Choroid plexus epithelial cell (primary cell): Measurements from ENCODE around the gene TAF12.
A peak's percentile ranks its signal among the peaks of the same experiment; 100 is the strongest.
"Not testable (repeated sequence)": the region's sequence is repeated elsewhere in the genome, so short reads cannot be mapped to it uniquely, and the experiment has no call there.

ENCODE experiments used
- DNase-seq: peaks from one replicate; pipeline ENCODE4 v3.0.0-alpha.2; 2010; ENCODE audit warnings: low read depth
- H3K4me3 ChIP-seq: 2 replicates; pipeline ENCODE4 v1.5.1; 2011; ENCODE audit warnings: low read depth, mild to moderate bottlenecking, control low read depth, low read length, moderate library complexity
- CTCF ChIP-seq: conservative IDR thresholded peaks from 2 replicates; pipeline ENCODE4 v1.5.1; 2011; ENCODE audit warnings: low read depth, mild to moderate bottlenecking, control low read depth, inconsistent platforms, low read length, moderate library complexity

TAF12 gene

GRCh38 chr1:28653870-28654269, 11.0 kb upstream of the TAF12 start:
- not testable (repeated sequence) for H3K4me3 ChIP-seq
- TF ChIP-seq CTCF, result peak; percentile 48
- peak; percentile 47 for DNase-seq

GRCh38 chr1:28653063-28653462, 10.2 kb upstream of the TAF12 start:
- H3K4me3 ChIP-seq, DNase-seq: not testable (repeated sequence)

GRCh38 chr1:28648474-28649198, 5.8 kb upstream of the TAF12 start, which contains the start of gene RNU11:
Gene RNU11, plus strand, starts transcription at chr1:28648600.
- DNase-seq, result peak; percentile 98
- TF ChIP-seq CTCF, result no peak
- H3K4me3 ChIP-seq, result peak within 1 kb of the TSS; percentile 63

- no peak for TF ChIP-seq CTCF
- DNase-seq, result peak; percentile 95
- H3K4me3 ChIP-seq, result peak overlapping the region; percentile 63
Observed at GRCh38 chr1:28648008-28648473, 5.2 kb upstream of the TAF12 start.

- DNase-seq, result peak; percentile 54
- TF ChIP-seq CTCF, result no peak
Observed at GRCh38 chr1:28646040-28646439, 3.2 kb upstream of the TAF12 start.

GRCh38 chr1:28645406-28645805, 2.5 kb upstream of the TAF12 start:
- DNase-seq, H3K4me3 ChIP-seq: not testable (repeated sequence)

More at GRCh38 chr1:28646040-28646439, 3.2 kb upstream of the TAF12 start:
- no peak overlapping the region for H3K4me3 ChIP-seq

GRCh38 chr1:28644494-28644893, 1.6 kb upstream of the TAF12 start:
- no peak overlapping the region for H3K4me3 ChIP-seq

More at GRCh38 chr1:28644494-28644893, 1.6 kb upstream of the TAF12 start:
- TF ChIP-seq CTCF, result no peak
- DNase-seq, result no peak
